Measurements from ENCODE around the gene SEC24B.

GRCh38 chr4:109435635-109436034 lies 2.0 kb downstream of the SEC24B start:
- TF ChIP-seq POLR2AphosphoS5 (IDR thresholded peaks at IDR 0.05; ENCODE audit: low read depth, low read length) (no peak), CTCF (IDR thresholded peaks at IDR 0.05) (no peak), REST (IDR thresholded peaks at IDR 0.05; ENCODE audit: insufficient read depth in 1 of 2, low read depth in 2 of 2, low read length in 1 of 2) (no peak)

Measured in Panc1 (cell line).